DOHH2 (cell line): ENCODE results near the gene CAPN11.

Experiments
- EZH2phosphoT487 ChIP-seq: fragments of 200-600 bp; sonication (generic); IDR thresholded peaks from 2 replicates; pipeline ENCODE4 v1.6.1; 2017; ENCODE audit warnings: borderline replicate concordance, mild to moderate bottlenecking, antibody characterized with exemption, low read length, moderate library complexity, mixed read lengths
- TF ChIP-seq, protein P1 (sequence below): fragments of 200-600 bp; sonication (generic); IDR thresholded peaks from one replicate; pipeline ENCODE4 v1.5.1; 2014; ENCODE audit warnings: antibody characterized with exemption, mild to moderate bottlenecking, low read depth, low read length; ENCODE audit not compliant: poor library complexity, severe bottlenecking

DNA sequence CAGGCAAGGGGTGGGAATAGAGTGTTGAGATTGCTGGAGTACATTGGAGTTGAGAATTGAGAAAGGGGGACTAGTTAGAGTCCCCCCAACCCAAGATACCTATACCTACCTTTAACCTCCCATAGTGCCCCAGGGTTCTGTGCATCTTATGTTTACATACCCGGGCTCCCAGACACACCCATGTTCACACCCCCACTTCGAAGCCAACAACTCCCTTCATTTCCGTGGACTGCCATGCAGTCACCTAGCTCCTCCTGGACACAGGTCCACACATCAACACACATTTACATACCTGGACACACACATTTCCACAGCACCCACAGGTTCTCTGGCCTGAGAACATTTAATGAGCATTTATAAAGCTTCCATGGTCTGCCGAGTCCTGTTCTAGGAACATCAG lies 26.1 kb upstream of the CAPN11 start:
- TF ChIP-seq, protein P1, sequence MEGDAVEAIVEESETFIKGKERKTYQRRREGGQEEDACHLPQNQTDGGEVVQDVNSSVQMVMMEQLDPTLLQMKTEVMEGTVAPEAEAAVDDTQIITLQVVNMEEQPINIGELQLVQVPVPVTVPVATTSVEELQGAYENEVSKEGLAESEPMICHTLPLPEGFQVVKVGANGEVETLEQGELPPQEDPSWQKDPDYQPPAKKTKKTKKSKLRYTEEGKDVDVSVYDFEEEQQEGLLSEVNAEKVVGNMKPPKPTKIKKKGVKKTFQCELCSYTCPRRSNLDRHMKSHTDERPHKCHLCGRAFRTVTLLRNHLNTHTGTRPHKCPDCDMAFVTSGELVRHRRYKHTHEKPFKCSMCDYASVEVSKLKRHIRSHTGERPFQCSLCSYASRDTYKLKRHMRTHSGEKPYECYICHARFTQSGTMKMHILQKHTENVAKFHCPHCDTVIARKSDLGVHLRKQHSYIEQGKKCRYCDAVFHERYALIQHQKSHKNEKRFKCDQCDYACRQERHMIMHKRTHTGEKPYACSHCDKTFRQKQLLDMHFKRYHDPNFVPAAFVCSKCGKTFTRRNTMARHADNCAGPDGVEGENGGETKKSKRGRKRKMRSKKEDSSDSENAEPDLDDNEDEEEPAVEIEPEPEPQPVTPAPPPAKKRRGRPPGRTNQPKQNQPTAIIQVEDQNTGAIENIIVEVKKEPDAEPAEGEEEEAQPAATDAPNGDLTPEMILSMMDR, result no peak
- TF ChIP-seq EZH2phosphoT487, result no peak
